ENCODE results near the gene UBE2H.

DNA sequence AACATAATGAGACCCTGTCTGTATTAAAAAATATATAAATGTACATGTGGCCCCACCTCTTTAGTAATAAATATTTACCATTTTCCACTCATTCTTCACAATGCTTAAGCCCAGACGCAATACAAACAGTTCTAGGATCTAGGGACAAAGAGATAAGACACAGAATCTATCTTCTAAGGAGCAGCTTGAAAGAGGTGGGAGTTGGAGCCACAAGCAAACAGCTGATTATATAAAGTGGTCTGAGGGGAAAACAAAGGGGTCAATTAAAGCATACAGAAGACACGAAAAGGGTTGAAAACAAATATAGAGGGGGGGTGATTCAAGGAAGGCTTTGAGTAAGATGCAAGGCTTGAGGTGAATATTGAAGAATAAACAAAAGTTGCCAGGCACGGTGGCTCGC, 43.1 kb downstream of the UBE2H start:
- TF ChIP-seq ZNF274 (IDR thresholded peaks at IDR 0.05; ENCODE audit: low read depth, low read length) (no peak), YY1 (IDR thresholded peaks at IDR 0.05; ENCODE audit: insufficient read depth, insufficient read length) (no peak)

All from NT2/D1 (cell line).